Stimulated activated CD8-positive, alpha-beta memory T cell treated with anti-CD3 and anti-CD28 coated beads, Interleukin-12 subunit alpha, Interleukin-12 subunit beta, amount 100 ng/mL, for 24 hours (primary cell): Measurements from ENCODE around the gene SLC1A2.

ENCODE experiments used
- DNase-seq: peaks from one replicate; pipeline ENCODE4 v3.0.0-alpha.2; 2020; ENCODE audit errors: extremely low read depth

SLC1A2 gene

DNA sequence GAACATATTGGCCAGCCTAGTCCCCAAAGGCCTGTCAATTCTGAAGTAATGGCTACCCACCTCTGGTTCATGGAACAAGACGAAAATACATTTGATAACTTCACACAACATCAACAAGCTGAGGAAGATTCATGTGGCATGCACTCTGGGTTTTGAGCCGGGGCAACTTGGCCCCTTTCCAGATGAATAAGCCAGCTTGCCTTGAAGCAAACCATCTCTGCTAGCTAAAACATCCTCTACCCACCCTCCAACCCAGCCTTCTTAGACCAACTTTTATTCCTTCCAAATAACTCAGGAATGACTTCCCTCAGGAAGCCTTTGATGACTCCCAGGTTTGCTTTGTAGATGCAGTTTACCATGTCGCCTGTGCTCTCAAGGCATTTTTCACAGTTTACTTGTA is 94.4 kb downstream of the SLC1A2 start:
- no peak for DNase-seq

DNA sequence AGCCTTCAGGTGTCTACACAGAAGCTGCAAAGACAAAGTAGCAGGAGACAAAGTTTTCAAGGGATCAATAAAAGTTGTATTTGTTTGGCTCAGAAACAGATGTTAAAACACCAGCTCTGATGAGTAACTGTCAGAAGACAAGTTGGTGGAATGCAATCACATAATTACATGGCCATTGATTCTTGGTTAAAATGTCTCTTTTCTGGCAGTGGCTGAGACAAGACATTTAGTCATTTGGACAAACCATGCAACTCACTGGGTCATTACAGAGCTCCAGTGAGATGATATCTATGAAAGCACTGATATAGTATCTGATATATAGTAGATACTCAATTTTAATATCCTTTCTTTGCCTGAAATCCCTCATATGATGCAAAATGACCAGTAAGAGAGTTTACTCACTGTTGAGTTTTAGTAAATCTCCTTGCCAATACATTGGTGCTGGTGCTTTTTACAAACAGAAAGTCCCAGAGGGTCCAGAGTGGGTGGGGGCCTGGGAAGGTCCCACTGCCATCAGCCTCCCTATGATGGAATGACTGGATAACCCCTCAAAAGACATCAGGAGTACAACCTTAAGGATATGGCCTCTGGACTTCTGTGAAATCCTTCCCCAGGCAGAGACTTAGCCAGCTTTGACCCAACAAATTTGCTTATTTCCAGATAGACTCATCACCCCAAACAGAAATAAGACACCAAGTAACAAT is 95.0 kb downstream of the SLC1A2 start:
- DNase-seq: no peak

DNA sequence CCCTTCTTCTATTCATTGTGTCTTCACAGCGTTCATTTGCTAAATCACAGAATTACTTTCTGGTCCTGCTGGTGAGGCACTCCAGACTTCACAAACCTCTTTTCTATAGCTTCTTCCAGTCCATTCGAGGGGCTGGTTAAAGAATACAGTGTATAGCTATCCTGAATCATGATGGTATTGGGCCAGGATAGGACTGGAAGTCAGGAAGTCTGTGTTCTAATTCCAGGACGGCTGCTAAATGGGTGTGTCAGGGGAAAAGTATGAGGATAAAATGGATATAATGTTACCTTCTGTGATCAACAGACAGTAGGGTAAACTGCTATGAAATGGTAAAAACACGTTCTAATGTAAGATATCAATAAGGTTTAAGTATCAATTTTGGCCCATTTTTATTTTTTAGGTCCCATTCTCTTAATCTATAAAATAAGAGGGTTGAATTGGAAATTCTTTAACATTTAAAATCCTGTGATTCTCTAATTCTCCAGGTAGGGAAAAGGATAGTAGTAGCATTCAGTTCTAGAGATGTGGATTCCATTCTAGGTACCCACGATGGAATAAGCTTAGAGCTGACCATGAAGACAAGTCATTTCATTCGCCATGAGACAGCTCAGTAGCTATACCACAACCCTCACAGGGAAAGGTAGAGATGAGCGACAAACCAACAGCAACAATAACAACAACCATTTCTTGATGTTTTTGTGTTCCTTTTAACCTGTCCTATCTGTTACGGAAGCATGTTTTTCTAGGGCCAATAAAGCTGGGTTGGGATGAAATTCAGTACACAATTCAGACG is 96.1 kb downstream of the SLC1A2 start:
- DNase-seq: no peak

DNA sequence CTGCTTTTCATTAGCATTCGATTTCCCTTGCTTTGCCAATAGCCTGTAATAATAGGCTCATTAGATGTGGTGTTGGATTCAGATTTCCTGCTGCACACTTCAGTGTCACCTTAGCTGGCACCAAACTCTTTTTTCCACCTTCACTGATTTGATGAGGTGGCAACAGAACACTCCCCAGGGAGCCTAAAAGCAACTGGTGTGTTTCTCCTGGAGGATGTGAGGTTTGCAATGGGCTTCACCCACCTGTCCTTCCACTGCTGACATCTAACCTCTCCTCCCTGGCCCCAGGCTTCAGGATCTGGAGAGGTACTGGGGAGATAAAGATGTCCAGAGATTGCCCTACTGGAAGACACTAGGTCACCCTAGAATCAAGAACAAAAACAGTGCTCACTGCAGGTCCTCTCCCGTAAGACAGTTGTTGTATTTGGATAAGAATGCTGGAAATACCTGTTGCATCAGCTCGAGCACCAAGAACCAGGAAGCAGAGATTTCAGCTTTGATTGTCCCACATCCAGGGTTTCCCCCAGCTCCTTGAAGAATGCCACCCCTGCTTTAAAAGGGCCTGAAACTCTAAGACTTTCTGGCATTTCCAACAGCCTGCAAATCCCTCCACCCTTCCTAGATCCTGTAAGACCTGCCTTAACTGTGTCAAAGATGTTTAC is 96.9 kb downstream of the SLC1A2 start:
- DNase-seq: no peak

DNA sequence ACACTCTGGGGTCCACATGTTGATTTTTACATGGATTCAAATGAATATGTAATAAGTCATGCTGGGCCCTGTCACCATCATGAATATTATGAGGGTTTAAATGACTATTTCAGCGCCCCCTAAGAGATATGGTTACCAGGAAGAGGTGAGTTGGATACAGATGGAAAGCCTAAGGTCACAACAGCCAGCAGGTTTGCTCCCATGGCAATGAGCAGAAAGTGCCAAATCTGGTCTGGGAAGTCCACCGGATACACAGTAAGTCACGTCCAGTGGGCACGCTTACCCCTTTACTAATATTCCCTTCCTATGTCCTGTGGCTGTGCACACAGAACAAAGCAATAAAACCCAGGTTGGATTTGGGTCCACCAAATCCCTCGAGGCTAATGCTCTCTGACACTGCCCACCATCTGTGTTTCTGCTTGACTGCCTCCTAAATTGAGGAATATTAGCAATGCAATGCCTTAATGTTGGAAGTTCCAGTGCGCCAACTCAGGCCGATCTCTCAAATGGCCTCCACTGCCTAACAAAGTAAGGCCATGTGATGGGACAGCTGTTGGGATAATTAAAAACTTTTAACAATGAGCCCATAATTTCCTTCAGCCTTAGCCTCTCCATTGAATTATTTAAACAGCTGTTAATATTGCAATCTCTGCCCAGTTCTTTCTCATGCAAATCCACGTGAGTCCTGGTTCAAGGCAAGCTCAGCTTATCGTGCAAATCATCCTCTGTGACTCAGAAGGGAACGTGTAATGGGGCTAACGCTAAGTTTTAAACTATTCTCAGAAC is 97.6 kb downstream of the SLC1A2 start:
- no peak for DNase-seq

DNA sequence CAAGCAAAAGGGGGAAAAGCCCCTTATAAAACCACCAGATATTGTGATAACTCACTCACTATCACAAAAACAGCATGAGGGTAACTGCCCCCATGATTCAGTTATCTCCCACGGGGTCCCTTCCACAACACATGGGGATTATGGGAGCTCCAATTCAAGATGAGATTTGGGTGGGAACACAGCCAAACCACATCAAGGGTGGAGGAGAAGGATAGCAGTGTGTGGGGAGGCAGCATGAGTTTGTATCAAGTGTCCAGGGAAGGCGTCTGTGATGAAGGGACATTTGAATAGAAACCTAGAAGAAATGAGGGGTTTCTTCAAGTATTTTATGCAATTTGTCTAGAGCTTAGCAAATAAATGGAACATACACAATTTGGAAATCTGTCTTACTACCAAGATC is 98.2 kb downstream of the SLC1A2 start:
- DNase-seq: no peak

DNA sequence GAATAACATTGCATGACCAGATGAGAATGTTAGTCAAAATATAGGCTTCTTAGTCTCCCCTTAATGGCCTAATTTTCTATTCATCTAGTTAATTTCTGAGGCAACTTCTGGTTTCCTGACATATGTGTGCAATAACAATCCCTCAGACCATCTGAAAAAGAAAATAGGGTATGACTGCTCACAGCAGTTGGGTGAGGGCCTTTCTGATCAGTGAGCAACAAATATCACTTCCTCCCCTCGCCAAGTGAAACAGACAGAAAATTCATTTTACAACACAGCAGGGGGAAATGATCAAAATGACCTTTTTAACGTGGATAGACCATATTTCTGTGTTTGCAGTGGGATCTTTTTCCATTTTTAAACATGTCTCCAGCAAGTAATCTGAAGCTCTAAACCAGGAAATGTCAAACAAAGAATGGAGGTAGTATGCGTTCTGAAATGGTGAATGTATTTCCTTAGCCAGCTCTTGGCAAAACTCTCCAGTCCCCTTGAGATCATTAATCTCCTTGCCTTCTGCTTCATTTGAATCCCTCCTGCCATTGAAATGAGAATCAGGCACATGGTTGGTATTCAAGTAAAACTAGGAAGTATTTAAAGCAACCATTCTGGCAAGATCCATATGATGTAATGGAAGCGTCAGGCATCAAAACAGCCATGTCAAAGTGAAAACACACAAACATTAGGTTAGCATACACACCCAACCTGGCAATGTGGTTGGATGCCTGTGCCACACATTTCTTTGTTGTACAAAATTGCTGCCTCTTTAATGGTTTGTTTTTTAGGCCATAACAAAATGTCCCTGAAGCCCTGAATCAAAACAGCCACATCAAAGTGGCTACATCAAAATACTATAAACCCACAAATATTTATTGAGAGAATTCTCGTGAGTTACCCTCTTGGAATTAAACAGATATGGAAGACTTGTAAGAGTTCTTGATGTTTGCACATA is 100.1 kb downstream of the SLC1A2 start:
- no peak for DNase-seq

DNA sequence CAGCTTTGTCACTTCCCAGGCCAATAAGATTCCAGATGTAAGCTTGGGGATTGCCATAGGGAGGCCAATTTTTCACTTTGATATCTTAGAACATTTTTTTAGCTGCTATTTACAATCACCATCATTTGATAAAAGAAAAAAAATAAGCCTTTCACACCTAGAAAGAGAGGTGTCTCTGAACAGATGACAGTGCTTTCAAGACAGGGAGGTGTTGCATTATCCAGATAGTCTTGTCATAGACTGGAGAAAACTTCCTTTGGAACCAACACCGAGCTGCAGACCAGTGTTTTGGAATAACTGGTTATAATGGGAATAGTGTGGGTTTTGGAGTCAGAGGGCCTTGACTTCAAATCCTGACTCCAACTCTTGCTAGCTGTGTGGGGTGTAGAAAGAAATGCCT is 101.0 kb downstream of the SLC1A2 start:
- DNase-seq: no peak

DNA sequence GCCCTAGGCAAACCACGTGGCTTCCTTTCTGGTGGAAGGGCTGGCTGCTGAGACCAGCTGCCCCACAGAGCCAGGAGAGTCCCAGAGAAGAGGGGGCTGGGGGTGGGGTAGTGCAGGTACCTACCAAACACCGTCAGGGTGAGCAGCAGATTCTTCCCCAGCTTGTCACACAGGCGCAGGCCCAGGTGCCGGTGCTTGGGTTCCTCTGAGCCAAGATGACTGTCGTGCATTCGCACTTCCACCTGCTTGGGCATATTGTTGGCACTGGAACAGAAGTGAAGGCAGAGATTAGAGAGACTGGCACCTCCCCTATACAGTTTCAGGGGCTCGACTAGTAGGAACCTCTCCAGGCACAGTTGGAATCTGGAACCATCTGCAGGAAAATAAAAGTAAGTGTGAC is 102.1 kb downstream of the SLC1A2 start:
- no peak for DNase-seq

DNA sequence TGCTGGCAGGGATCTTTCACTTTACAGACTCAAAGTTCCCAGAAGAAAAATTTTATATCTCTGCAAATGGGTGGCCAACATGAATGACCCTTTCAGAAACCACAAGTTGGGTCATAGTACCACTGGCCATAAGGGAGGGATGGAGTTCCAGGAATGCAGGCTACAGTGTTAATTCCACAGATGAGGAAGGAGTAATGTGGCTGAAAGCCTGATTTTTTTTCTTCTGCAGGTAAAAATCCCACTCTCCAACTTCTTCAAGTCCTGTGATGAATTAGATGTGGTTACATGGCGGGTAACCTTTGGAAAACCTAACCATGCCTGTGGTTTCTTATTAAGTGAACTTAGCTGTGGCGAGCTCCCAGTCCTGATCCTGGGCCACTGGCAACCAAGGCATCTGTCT is 103.2 kb downstream of the SLC1A2 start:
- DNase-seq: no peak

DNA sequence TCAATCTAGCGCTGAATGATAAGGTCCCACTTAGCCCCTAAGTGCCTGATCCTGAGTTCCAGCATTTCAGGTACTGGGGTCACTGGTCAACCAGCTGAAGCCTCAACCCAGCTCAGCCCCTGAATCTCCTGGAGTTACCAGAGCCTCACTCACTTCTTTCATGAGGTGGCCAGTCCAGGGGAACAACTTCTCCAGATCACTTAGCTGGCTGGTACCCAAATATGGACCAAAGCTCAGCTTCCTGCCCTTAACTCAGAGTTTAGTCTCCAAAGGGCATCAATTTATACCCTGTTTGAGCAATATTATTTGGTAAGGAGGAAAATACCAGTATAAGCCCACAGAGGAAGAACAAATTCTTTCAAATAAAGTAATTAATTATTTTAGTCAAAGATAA is 105.6 kb downstream of the SLC1A2 start:
- no peak for DNase-seq

DNA sequence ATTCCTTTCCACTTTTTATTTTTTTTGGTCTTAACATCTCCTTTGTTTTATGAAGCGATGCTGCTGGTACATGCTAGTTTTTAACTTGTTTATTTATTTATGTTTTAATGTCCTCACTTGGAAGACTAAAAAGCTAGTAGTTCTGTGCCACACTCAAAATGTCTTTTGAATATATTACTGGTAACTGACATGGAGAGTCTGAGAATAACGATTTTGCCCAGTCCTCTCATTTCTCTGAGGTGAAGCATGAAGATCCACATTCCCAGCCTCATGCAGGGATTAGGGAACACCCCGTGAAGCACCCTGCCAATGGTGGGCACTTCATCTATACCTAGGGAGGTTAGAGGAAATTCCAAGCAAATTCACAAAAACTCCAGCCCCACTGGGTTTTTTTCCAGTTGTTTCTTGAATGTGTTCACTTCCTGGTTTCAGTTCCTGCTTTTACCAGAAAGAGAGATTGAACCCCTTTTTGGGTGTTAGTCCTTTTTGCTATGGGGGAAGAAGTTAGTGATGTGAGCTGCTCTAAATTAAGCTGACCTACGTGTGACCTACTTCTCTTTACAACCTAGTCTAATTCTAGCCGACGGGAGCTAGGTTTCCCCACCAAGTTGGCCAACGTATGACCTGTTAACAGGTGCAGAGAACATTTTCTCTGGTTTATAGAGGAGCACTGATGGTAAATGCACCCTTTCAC is 106.1 kb downstream of the SLC1A2 start:
- no peak for DNase-seq

DNA sequence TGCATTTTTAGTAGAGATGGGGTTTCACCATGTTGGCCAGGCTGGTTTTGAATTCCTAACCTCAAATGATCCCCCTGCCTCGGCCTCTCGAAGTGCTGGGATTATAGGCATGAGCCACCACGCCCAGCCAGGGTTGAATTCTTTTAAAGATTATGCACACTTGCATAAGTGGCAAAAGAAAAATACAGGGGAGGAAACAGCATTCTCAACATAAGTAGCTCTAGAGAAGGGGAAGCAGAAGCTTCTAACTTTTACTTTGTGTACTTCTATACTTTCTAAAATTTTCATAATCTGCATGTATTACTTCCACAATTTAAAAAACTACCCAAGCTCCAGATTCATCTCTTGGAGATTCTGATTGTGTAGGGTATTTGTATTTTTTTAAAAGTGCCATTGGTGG is 108.0 kb downstream of the SLC1A2 start:
- no peak for DNase-seq

DNA sequence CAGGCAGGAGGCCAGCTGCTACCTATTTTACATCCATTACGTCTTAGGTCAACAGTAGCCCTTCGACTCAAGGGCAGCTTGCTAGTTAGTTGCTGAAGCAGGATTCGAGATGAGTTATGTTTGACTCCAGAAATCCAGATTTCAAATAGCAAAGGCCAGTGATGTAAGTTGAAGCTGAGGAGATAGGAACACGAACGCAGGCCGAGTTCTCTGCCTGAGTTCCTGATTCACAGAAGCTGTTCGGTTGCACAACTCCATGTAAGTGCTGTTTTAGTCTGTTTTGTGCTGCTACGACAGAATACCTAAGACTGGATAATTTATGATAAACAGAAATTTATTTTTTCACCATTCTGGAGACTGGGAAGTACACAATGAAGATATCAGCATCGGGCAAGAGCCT is 111.2 kb downstream of the SLC1A2 start:
- DNase-seq: no peak

DNA sequence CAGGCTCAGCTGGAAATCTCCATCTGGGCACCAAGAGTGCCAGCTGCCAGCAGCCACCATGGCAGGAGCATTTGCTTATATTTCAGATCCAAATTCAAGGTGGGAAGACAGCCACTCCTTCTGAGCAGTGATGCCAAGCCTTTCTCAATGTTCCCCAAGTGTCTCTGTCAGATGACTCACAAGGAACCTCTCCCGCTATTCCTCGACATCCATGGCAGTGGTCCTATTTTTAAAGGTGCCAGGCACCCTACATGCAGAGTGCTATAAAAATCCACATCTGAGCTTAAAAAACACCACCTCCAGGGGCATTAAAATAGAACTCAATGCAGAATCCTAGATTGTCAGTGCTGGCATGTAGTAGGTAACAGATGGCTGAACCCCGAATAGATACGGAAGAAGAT is 112.1 kb downstream of the SLC1A2 start:
- no peak for DNase-seq

DNA sequence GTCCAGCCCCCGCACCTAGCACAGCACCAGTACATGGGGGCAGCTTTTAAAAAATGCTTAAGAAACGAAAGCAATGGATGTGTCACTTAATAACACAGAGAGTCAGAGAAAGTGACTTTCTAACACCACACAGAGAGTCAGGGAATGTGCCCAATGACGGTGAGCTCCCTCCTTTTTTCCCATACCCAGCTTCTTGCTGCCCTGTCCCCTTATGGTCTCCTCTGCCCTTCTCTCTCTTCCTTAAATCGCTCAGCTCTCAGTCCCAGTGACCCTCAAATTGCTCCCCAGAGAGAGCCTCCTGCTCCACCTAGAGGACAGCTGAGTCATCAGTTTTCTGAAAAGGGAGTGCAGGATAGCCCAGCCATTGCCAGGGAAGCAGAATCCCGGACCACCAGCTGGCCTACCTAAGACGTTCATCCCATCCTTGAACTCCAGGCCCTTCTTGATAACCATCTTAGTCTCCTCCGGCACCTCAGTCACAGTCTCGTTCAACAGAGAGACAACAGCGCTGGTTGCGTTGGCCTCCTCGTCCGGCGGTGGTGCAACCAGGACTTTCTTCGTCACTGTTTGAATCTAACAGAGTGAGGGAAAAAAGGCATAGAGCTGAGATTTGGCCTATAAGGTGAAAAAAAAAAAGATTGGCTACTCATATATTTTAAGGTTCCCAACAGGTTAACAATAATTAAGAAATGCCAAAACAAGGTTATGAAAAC is 113.5 kb downstream of the SLC1A2 start:
- DNase-seq: no peak

DNA sequence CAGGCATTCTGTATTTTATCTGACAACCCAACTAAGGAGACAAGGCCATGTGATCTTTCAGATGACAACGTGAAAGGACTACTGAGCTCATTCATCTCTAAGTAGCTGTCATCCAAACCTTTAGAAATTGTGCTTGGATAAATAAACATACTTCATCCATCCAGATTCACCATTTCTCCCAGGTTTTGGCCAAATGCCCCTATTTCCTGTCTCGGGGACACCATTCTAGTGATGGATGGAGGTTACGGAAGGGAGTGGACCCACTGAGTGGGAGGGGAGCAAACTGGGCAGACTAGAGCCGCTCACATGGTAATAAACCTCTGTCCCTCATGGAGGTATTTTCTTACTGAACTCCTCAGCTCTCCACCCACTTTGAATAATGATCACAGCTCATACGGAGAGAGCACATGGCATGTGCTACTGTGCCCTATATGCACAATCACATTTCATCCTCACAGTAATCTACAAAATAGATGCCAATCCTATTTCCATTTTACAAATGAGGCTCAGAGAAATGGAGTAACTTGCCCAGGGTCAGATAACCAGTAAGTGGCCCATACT is 114.4 kb downstream of the SLC1A2 start:
- DNase-seq: no peak

DNA sequence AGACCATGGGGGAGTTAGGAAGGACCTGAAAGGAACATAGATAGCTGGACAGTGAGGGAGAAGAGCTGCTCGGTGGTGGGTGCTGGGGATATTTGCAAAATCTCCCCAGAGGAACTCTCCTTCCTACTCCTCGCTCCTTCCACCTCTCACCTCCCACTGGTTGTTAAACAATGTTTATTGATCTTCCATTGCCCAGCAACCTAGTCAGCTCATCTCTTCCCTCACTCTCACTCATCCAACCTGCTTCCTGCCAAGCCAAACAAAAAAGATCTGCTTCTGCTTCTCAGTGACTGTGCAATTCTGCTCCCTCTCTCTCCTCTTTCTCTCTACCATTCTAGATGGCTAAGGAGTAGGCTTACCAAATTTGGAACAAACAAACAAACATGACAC is 115.0 kb downstream of the SLC1A2 start:
- no peak for DNase-seq

DNA sequence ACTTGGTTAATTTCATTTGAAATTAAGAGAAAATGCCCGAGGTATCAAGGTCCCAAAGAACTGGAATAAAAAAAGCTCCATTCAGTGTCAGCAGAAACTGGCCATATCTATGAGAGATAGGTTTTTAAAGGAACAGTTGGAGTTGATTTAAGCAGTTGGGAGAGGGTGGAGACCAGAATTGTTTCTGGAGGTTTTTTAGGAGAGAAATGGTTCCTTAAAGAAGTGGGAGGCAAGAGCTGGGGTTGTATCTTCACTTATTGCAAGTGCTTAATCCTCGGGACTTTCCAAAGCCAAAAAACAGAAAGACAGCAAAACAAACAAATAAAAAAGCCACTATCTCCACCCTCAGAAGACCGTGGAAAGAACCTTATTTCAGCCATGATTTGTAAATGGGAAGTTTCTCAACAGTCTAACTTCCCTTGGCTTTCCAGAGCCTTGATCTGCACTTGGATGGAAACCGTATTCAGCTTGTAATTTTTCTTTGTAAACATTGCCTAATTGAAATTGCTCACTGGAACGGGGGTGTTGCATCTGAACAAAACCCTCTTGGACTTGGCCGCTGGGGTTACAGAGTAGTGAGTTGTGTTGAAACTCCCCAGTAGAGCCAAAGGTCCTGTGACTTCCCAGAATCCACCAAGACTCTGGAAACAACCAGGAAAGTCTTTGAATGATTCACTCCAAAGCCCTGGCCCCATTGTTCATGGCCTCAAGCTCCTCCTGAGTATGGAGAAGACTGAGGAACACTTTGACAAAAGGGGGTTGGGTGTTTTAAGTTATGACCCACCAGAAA is 115.6 kb downstream of the SLC1A2 start:
- no peak for DNase-seq
